GM19468 (cell line): ENCODE measurements around the gene GATA3.

Source experiments
- ATAC-seq: cut with Tn5 transposase; IDR thresholded peaks from one replicate; pipeline ENCODE4 v1.9.1; 2021; ENCODE audit warnings: mild to moderate bottlenecking, moderate library complexity, moderate number of reproducible peaks; ENCODE audit not compliant: unreplicated experiment; ENCODE audit errors: extremely low read depth

Gene GATA3

DNA sequence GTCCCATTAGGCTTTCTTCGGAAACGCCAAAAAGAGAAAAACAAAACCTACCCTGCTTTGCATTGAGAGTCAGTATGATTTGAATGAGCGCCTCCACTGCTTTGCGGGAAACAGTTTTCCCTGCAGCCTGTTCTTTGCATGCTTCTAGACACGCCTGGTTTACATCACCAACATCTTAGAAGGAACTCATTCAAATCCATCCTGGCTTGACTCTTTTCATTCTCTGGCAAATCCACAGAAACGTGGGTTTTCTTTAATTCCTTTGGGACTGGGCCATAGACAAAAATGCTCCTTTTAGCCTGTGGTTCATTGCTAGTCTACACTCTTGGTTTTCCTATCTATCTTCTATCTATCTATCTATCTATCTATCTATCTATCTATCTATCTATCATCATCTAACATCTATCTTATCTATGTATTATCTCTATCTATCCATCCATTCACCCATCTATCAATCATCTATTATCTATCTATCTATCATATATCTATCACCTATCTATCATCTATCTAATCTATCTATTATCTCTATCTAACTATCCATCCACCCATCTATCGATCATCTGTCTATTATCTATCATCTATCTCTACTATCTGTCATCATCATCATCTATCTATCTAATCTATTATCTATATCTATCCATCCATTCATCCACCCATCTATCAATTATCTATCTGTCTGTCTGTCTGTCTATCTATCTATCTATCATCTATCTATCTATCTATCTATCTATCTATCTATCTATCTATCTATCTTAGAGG is 68.3 kb downstream of the GATA3 start:
- no peak for ATAC-seq

DNA sequence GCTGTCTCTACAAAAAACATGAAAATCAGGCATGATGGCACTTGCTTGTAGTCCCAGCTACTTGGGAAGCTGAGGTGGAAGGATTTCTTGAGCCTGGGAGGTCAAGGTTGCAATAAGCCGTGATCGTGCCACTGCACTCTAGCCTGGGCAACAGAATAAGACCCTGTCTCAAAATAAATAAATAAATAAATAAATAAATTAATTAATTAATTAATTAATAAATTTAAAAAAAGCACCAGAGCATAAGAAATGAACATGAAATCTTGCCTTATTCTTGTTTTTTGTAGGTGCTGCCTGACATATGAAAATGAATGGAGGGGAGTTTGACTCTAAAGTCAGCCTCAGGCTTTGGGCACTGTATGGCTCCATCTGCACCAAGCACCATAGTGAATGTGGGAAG is 69.9 kb downstream of the GATA3 start:
- ATAC-seq, result no peak
